Cardiac fibroblast (primary cell): ENCODE results near the gene CROT.
A peak's percentile ranks its signal among the peaks of the same experiment; 100 is the strongest.

Experiments used
- DNase-seq, 2 donors: peaks; one replicate each; pipeline versions ENCODE4 v3.0.0 to v3.0.0-alpha.2; 2010; ENCODE audit warnings: low read depth in 2 of 2
- H3K4me3 ChIP-seq, 2 donors: replicated peaks in 1 of 2; 1 replicate in 1 of 2; 2 replicates in 1 of 2; pipeline ENCODE4 v1.5.1; 2011; ENCODE audit warnings: low read depth in 2 of 2, low read length in 2 of 2, mild to moderate bottlenecking in 2 of 2, moderate library complexity in 1 of 2
- TF ChIP-seq, protein P1 (sequence below): IDR thresholded peaks from one replicate; pipeline ENCODE4 v1.5.1; 2011; ENCODE audit warnings: low read depth, mild to moderate bottlenecking, low read length, inconsistent platforms

CROT gene, protein sequence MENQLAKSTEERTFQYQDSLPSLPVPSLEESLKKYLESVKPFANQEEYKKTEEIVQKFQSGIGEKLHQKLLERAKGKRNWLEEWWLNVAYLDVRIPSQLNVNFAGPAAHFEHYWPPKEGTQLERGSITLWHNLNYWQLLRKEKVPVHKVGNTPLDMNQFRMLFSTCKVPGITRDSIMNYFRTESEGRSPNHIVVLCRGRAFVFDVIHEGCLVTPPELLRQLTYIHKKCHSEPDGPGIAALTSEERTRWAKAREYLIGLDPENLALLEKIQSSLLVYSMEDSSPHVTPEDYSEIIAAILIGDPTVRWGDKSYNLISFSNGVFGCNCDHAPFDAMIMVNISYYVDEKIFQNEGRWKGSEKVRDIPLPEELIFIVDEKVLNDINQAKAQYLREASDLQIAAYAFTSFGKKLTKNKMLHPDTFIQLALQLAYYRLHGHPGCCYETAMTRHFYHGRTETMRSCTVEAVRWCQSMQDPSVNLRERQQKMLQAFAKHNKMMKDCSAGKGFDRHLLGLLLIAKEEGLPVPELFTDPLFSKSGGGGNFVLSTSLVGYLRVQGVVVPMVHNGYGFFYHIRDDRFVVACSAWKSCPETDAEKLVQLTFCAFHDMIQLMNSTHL

DNA sequence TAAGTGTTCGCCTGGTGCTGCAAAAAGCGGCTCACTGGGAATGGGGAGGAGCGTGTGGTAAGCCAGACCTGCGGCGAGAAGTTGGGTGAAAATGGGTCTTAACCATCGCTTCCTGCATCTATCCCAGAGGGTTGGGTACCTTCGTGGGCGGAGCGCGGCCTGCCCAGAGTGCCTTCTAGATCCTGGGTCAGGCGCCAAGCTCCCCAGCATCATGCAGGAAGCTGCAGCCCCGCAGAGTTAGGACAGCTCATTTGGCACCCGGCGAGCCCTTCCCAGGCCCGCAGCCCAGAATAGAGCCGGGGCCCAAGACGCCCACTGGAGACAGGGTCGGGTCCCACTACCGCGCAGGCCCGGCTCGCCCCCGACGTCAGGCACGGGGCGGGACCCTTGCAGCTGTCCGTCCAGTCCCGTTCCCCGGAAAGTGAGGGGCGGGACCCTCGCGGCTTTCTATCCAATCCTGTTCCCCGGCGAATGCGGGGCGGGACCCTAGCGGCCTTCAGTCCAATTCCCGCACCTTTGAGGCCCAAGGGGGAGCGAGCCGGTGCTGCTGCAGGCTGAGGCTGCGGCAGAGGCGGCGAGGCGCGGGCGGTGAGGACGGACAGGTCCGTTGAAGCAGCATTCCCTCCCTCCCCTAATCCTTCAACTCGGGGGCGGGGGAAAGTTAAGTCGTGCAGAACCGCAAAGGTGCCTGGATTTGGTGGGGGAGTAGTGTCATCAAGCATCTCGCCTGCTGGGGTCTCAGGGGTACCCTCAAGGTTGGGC lies at the start of gene CROT:
Gene CROT, plus strand, starts transcription at position 499 of the 762 bp plus-strand sequence. CDS start 3,405 bp downstream, outside the sequence.
- peak within 1 kb of the TSS; percentile 76 to 78 for H3K4me3 ChIP-seq
- peak; percentile 90 to 94 for DNase-seq
- TF ChIP-seq, protein P1, sequence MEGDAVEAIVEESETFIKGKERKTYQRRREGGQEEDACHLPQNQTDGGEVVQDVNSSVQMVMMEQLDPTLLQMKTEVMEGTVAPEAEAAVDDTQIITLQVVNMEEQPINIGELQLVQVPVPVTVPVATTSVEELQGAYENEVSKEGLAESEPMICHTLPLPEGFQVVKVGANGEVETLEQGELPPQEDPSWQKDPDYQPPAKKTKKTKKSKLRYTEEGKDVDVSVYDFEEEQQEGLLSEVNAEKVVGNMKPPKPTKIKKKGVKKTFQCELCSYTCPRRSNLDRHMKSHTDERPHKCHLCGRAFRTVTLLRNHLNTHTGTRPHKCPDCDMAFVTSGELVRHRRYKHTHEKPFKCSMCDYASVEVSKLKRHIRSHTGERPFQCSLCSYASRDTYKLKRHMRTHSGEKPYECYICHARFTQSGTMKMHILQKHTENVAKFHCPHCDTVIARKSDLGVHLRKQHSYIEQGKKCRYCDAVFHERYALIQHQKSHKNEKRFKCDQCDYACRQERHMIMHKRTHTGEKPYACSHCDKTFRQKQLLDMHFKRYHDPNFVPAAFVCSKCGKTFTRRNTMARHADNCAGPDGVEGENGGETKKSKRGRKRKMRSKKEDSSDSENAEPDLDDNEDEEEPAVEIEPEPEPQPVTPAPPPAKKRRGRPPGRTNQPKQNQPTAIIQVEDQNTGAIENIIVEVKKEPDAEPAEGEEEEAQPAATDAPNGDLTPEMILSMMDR: no peak

DNA sequence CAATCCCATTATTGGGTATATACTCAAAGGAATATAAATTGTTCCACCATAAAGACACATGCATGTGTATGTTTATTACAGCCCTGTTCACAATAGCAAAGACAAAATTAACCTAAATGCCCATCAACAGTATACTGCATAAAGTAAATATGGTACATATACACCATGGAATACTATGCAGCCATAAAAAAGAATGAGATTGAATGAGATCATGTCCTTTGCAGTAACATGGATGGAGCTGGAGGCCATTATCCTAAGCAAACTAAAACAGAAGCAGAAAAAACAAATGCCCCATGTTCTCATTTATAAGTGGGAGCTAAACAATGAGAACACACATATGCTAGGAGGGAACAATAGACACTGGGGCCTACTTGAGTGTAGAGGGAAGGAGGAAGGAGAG lies 44.7 kb upstream of the CROT start:
- TF ChIP-seq, protein P1: no peak
- H3K4me3 ChIP-seq: no peak overlapping the region

DNA sequence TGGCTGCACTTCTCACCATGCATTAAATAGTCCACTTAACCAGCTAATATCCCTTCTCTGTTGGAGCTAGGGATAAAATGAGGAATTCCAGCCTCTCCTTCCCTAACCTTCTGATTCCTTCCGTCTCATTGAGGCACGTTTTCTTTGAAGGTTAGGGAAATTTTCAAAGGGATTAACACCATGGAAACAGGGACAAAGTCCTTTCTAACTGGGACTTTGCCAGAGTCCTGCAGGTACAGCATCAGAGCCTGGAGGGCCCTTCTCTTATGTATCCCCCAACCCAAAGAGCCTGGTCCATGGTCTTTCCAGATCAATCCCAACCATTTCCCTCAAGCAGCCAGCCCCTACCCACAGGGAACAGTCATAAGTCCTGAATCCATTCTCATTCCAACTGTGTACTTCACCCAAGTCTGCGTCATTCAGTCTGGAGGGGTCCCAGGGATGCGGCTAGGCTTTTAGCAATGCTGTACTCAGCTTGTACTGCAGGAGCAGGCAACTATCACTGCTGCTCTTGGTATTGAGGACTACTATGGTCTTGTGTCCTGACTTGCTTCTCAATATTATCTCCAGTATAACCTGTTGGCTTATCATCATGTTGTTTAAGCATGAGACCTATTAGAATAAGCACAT lies 34.6 kb upstream of the CROT start:
- H3K4me3 ChIP-seq: no peak overlapping the region
- TF ChIP-seq, protein P1: no peak
- DNase-seq: no peak

More for the DNA sequence above, 44.7 kb upstream of the CROT start:
- no peak for DNase-seq

DNA sequence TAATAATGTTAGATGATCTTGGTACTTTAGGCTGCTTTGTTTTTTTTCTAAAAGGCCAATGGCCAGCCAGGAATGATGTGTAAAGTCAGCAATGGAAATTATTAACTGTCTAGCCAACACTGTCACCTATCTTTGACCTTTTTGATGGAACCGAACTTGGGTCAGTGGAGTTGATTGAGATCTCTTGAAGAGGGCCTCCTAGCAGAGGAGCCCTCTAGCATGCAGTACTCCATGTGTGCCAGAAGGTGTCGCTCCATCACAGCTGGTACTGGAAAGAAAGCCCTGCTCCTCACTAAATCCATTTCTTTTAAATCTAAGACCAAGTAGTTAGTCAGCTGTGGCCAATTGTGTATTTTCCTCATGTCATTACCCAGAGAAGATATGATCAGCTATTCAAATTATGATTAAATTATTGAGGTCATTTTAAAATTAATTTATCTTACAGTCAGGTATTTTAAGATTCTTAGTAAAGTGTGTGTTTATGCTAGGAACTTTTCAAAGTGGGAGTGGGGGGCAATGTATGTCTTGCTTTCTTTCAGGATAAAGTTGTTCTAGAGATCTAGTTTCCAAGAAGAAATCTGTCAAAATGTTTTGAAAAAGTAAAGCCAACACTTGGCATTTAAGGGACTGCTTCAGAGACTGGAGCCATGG lies 33.1 kb upstream of the CROT start:
- H3K4me3 ChIP-seq: no peak overlapping the region

DNA sequence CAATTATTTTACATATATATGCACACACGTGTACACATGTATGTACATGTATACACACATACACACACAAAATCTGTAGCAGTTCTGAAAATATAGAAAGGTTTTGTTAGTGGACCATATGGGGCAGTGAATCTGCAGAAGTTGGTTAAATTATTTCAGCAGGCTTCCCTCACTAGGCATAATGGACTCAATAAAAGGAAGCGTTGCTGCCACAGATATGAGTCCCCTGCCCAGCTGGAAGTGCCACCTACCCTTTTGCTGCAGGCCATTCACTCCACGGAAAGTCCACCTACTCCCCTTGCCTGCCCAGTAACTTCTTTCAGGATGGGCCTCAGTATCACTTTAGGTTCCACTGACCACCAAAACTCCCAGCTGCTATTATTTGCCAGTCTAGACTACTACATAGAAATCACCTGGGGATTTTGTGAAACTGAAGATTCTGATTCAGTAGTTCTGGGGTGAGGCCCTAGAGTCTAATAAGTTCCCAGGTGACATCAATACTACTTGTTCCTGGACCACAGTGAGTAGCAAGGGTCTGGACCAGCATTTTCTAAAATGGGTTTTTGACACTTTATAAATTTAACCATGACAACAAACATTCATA lies 29.3 kb upstream of the CROT start:
- TF ChIP-seq, protein P1: no peak
- H3K4me3 ChIP-seq: no peak overlapping the region
- DNase-seq: no peak

More for the DNA sequence above, 33.1 kb upstream of the CROT start:
- TF ChIP-seq, protein P1: peak; percentile 98
- DNase-seq: peak; percentile 76 to 78
